ENCODE data around the gene ARL4A. TPM values are rescaled to one million over a fixed set of nuclear protein-coding genes. Genes with fewer than 3 reads are reported as not detected.

The ARL4A gene
- total RNA-seq, 2 experiments from 2014 or later, result 72.5 to 75.9 TPM

- Mint-ChIP-seq H3K4me1 (ENCODE audit: low read depth) (peaks cover 33% of the 10 kb centered on the region), H3K9me3 (no peaks in the 10 kb centered on the region), H3K4me3 (no peak overlapping the region), H3K36me3 (ENCODE audit: low read depth) (no peaks in the 10 kb centered on the region), H3K27me3 (no peaks in the 10 kb centered on the region), H3K27ac (no peak overlapping the region)
- H3K36me3 ChIP-seq (ENCODE audit: insufficient read depth, low read length), result no peaks in the 10 kb centered on the region
- H3K4me1 ChIP-seq (ENCODE audit: insufficient read depth, low read length), result peaks cover 8% of the 10 kb centered on the region
- POLR2A ChIA-PET, result interaction anchor here (1.0 to 1.3 kb wide), 3 partner anchors 45 to 60 kb away, joined by 3 to 14 read pairs (median 5); partner anchors contain the start of gene ARL4A
- no peak for DNase-seq
- no peak for TF ChIP-seq CTCF (IDR thresholded peaks at IDR 0.05)
- intact Hi-C loops (cut with DNase I, micrococcal nuclease), result loop anchor here in 1 of 2 experiments (10.0 kb wide), 1 partner anchor 132 kb away; no protein-coding TSS in a partner anchor
- H3K27ac ChIP-seq (ENCODE audit: low read depth in 1 of 2, low read length in 2 of 2), result no peak overlapping the region
- CTCF ChIA-PET, result interaction anchor here (0.7 to 4.1 kb wide), 2 partner anchors 45 to 504 kb away, joined by 3 to 19 read pairs; partner anchors contain the start of gene ARL4A
- no peaks in the 10 kb centered on the region for H3K27me3 ChIP-seq (ENCODE audit: control insufficient read depth in 1 of 2, insufficient read depth in 2 of 2, low read length in 2 of 2)
- H3K9me3 ChIP-seq (ENCODE audit: control insufficient read depth in 1 of 2, insufficient read depth in 1 of 2, low read length in 2 of 2), result no peaks in the 10 kb centered on the region
- ATAC-seq (ENCODE audit: poor library complexity), result no peak
- H3K4me3 ChIP-seq (ENCODE audit: low read length), result no peak overlapping the region
These were observed 45.0 kb downstream of the ARL4A start for GRCh38 chr7:12732428-12732827.

- no peak overlapping the region for H3K4me3 ChIP-seq (ENCODE audit: low read length)
- no peak for ATAC-seq (ENCODE audit: poor library complexity)
- intact Hi-C loops (cut with DNase I, micrococcal nuclease), result loop anchor here in 1 of 2 experiments (10.0 kb wide), 1 partner anchor 129 kb away; no protein-coding TSS in a partner anchor
- H3K27ac ChIP-seq (ENCODE audit: low read depth in 1 of 2, low read length in 2 of 2), result no peak overlapping the region
- CTCF ChIA-PET, result interaction anchor here (0.6 to 1.5 kb wide), 2 partner anchors 8 to 49 kb away, joined by 3 to 5 read pairs; partner anchors contain the start of gene ARL4A
- POLR2A ChIA-PET, result interaction anchor here (2.4 kb wide), 1 partner anchor 50 kb away, joined by 7 read pairs; no protein-coding TSS in a partner anchor
- peaks cover 5% of the 10 kb centered on the region for H3K4me1 ChIP-seq (ENCODE audit: insufficient read depth, low read length)
- Mint-ChIP-seq H3K27me3 (no peaks in the 10 kb centered on the region), H3K27ac (no peak overlapping the region), H3K36me3 (ENCODE audit: low read depth) (no peaks in the 10 kb centered on the region), H3K4me1 (ENCODE audit: low read depth) (peaks cover 20% of the 10 kb centered on the region), H3K9me3 (no peaks in the 10 kb centered on the region), H3K4me3 (no peak overlapping the region)
- no peaks in the 10 kb centered on the region for H3K36me3 ChIP-seq (ENCODE audit: insufficient read depth, low read length)
- no peak for DNase-seq
- no peaks in the 10 kb centered on the region for H3K9me3 ChIP-seq (ENCODE audit: control insufficient read depth in 1 of 2, insufficient read depth in 1 of 2, low read length in 2 of 2)
- no peak for TF ChIP-seq CTCF (IDR thresholded peaks at IDR 0.05)
- no peaks in the 10 kb centered on the region for H3K27me3 ChIP-seq (ENCODE audit: control insufficient read depth in 1 of 2, insufficient read depth in 2 of 2, low read length in 2 of 2)
These were observed 48.5 kb downstream of the ARL4A start for GRCh38 chr7:12735923-12736322.

GRCh38 chr7:12737373-12737772 lies 49.9 kb downstream of the ARL4A start:
- no peak overlapping the region for H3K27ac Mint-ChIP-seq
- H3K27me3 Mint-ChIP-seq, result no peaks in the 10 kb centered on the region
- H3K36me3 Mint-ChIP-seq (ENCODE audit: low read depth), result no peaks in the 10 kb centered on the region
- DNase-seq, result no peak
- H3K4me3 Mint-ChIP-seq, result no peak overlapping the region
- ChIA-PET POLR2A (interaction anchor here (2.1 kb wide), 1 partner anchor 51 kb away, joined by 6 read pairs; no protein-coding TSS in a partner anchor), CTCF (no interaction called here)
- peaks cover 11% of the 10 kb centered on the region for H3K4me1 Mint-ChIP-seq (ENCODE audit: low read depth)
- no peak overlapping the region for H3K27ac ChIP-seq (ENCODE audit: low read depth in 1 of 2, low read length in 2 of 2)
- H3K36me3 ChIP-seq (ENCODE audit: insufficient read depth, low read length), result no peaks in the 10 kb centered on the region
- no peak for ATAC-seq (ENCODE audit: poor library complexity)
- no peaks in the 10 kb centered on the region for H3K27me3 ChIP-seq (ENCODE audit: control insufficient read depth in 1 of 2, insufficient read depth in 2 of 2, low read length in 2 of 2)
- H3K9me3 Mint-ChIP-seq, result no peaks in the 10 kb centered on the region
- no peaks in the 10 kb centered on the region for H3K9me3 ChIP-seq (ENCODE audit: control insufficient read depth in 1 of 2, insufficient read depth in 1 of 2, low read length in 2 of 2)
- H3K4me3 ChIP-seq (ENCODE audit: low read length), result no peak overlapping the region
- no peak for TF ChIP-seq CTCF (IDR thresholded peaks at IDR 0.05)
- H3K4me1 ChIP-seq (ENCODE audit: insufficient read depth, low read length), result no peaks in the 10 kb centered on the region
- intact Hi-C loops (cut with DNase I, micrococcal nuclease), result loop anchor here in 1 of 2 experiments (10.0 kb wide), 1 partner anchor 127 kb away; no protein-coding TSS in a partner anchor

Data from CD4-positive, alpha-beta T cell (primary cell).